ENCODE measurements around the gene ATF4. TPM values are rescaled to one million over a fixed set of nuclear protein-coding genes. Genes with fewer than 3 reads are reported as not detected.
A peak's percentile ranks its signal among the peaks of the same experiment; 100 is the strongest.

Gene ATF4
- total and polyA plus RNA-seq, 2 of the 13 experiments (the other 11 are each of a cell fraction or from before 2014, with no cell fraction given) = 486 to 1,297 TPM

GRCh38 chr22:39527481-39527961 lies 7.2 kb downstream of the ATF4 start:
- no peak overlapping the region for H3K4me3 ChIP-seq (replicated peaks in 1 of 3; ENCODE audit: insufficient read depth in 1 of 3, low read depth in 2 of 3, low read length in 3 of 3)
- H3K4me1 ChIP-seq (ENCODE audit: insufficient read depth, low read length) = peaks cover 84% of the 10 kb centered on the region
- in situ Hi-C loops (cut with HindIII; ENCODE audit: extremely low pct_ligation_motif_present, low pct_unique_long_range_greater_than_20kb) (no loop called here), intact Hi-C loops (cut with micrococcal nuclease; ENCODE audit: unreplicated experiment) (no loop called here)
- no peak overlapping the region for H3K9ac ChIP-seq (ENCODE audit: insufficient read depth, low read depth, low read length)
- peak overlapping the region; percentile 33; the same call in 1 of the 2 replicates for H3K4me2 ChIP-seq (ENCODE audit: low read depth, low read length)
- H3K27ac ChIP-seq (ENCODE audit: extremely low read length, insufficient read depth, low read length) = peak overlapping the region; percentile 40
- FAIRE-seq (peak; percentile 48), DNase-seq (ENCODE audit: low spot score) (peak; percentile 74), ATAC-seq (peak; percentile 10)
- CTCF ChIA-PET (ENCODE audit: low intra/inter-chr PET ratio, low total read pairs) = interaction anchor here (1.2 kb wide), 1 partner anchor 32 kb away, joined by 4 read pairs; no protein-coding TSS in a partner anchor
- H3K79me2 ChIP-seq (ENCODE audit: insufficient read depth, low read length) = peaks cover 30% of the 10 kb centered on the region
- peaks cover 13 to 24% of the 10 kb centered on the region in 2 experiments for H3K36me3 ChIP-seq (replicated peaks in 1 of 2; ENCODE audit: control insufficient read depth in 1 of 2, insufficient read depth in 2 of 2, low read length in 2 of 2)
- H3K9me3 ChIP-seq (ENCODE audit: low read length) = no peaks in the 10 kb centered on the region
- H4K20me1 ChIP-seq (ENCODE audit: insufficient read depth, low read length) = peaks cover 52% of the 10 kb centered on the region
- no peak overlapping the region for H2AFZ ChIP-seq (ENCODE audit: low read length)
- WGBS (ENCODE audit: low lambda C conversion rate) = 17% methylated on average over 3 of the region's 6 CpGs
- BruUV-seq (replicated peaks) = no TSS peak
- POLR2A ChIA-PET = interaction anchor here (0.6 to 11.2 kb wide), 5 partner anchors 10 to 208 kb away, joined by 3 to 167 read pairs (median 4); partner anchors contain the start of genes MIEF1 and RPL3
- H3K27me3 ChIP-seq (ENCODE audit: control insufficient read depth in 1 of 2, insufficient read depth in 2 of 2, low read length in 2 of 2) = no peaks in the 10 kb centered on the region; a peak in 1 of 5 replicates
- no peak for TF ChIP-seq HNRNPUL1 (IDR thresholded peaks at IDR 0.05; ENCODE audit: low read depth, low read length)
- peak; percentile 63; the same call in 1 of the 2 replicates for TF ChIP-seq HNF4A (CRISPR knock-in tag; IDR thresholded peaks at IDR 0.05)
- TF ChIP-seq THRA (CRISPR knock-in tag; IDR thresholded peaks at IDR 0.05; ENCODE audit: borderline replicate concordance) = peak; percentile 20; the same call in 1 of the 2 replicates
- TF ChIP-seq ZIK1 (CRISPR knock-in tag; IDR thresholded peaks at IDR 0.05; ENCODE audit: borderline replicate concordance, low read depth) = no peak
- TF ChIP-seq NR2F1 (CRISPR knock-in tag; IDR thresholded peaks at IDR 0.05) = peak in 1 of 2 experiments; percentile 50; a peak in 2 of 4 replicates
- TF ChIP-seq SKIL (CRISPR knock-in tag; IDR thresholded peaks at IDR 0.05; ENCODE audit: borderline replicate concordance) = peak; percentile 61
- peak; percentile 68; the same call in 1 of the 2 replicates for TF ChIP-seq AKAP8 (CRISPR knock-in tag; IDR thresholded peaks at IDR 0.05)
- no peak for TF ChIP-seq ZBTB37 (CRISPR knock-in tag; IDR thresholded peaks at IDR 0.05)
- TF ChIP-seq THAP9 (CRISPR knock-in tag; IDR thresholded peaks at IDR 0.05; ENCODE audit: borderline replicate concordance) = no peak
- TF ChIP-seq ZNF121 (CRISPR knock-in tag; IDR thresholded peaks at IDR 0.05) = no peak
- no peak for TF ChIP-seq MIER3 (CRISPR knock-in tag; IDR thresholded peaks at IDR 0.05; ENCODE audit: borderline replicate concordance)
- TF ChIP-seq TGIF2 (CRISPR knock-in tag; IDR thresholded peaks at IDR 0.05) = peak; percentile 66; the same call in 1 of the 2 replicates
- no peak for TF ChIP-seq SMYD3 (CRISPR knock-in tag; IDR thresholded peaks at IDR 0.05)
- 0 out of 2 replicates have a peak, but pooled peaks have one; percentile 25 for TF ChIP-seq KDM2A (CRISPR knock-in tag; IDR thresholded peaks at IDR 0.05; ENCODE audit: borderline replicate concordance, low read depth)
- TF ChIP-seq NFIC (IDR thresholded peaks at IDR 0.05; ENCODE audit: low read length) = no peak

All from HepG2 (cell line).